GM18870 (cell line): ENCODE data around the gene BTN1A1.
"Not testable (repeated sequence)": the region's sequence is repeated elsewhere in the genome, so short reads cannot be mapped to it uniquely, and the experiment has no call there.

Experiments
- ATAC-seq: cut with Tn5 transposase; IDR thresholded peaks from one replicate; pipeline ENCODE4 v1.9.1; 2021; ENCODE audit warnings: moderate library complexity; ENCODE audit not compliant: unreplicated experiment

The BTN1A1 gene

DNA sequence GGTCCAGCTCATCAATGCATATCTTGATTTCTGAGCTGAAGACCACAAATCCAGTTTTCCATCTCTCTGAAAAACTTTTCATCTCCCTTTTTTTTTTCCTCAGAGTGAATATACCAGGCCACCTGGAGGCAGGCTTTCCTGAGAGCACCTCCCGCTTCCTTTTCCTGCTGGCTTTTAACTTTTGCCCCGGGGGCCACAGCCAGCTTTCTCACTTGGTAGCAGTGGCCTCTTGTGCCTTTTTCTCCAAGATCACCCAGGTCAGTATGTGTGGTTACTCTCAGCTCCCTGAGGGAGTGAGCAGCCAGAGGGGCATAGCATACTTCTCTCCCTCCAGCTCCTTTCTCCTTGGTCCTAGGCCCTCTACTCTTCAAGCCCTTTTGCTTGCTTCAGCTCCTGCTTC lies at the start of gene BTN1A1:
TSS of gene BTN1A1 (plus strand) at position 202 of the 400 bp plus-strand sequence. CDS start 984 bp downstream, outside the sequence.
- ATAC-seq: no peak

- no peak for ATAC-seq
Observed at GRCh38 chr6:26452631-26453235, 47.4 kb upstream of the BTN1A1 start.

GRCh38 chr6:26454631-26455030 lies 45.5 kb upstream of the BTN1A1 start:
- ATAC-seq: no peak

- ATAC-seq: no peak
Observed at GRCh38 chr6:26455357-26455970, 44.6 kb upstream of the BTN1A1 start.

DNA sequence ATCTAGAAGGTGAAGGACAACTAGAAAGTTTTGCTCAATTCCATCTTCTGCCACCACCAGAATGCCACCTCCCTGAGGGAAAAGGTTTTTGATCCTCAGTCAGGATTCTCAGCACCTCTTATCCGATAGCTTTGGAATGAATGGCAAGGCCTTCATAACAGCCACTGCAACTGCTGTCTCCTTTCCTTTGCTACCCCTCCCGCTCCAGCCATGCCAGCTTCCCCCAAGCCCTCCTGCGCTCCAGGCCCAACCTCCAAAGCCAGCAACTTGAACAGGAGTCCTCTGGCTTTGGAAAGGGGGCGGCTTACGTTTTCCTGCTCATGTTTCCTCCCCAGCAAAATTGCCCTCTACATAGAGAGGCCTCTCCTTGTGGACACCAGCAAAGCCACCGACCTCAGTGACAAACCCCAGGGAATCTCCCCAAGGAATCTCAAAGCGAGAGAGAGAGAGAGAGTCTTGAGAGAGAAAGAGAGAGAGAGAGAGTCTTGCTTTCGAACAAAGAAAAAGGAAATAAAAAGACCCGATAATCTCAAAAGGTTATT lies 42.8 kb upstream of the BTN1A1 start:
- no peak for ATAC-seq

DNA sequence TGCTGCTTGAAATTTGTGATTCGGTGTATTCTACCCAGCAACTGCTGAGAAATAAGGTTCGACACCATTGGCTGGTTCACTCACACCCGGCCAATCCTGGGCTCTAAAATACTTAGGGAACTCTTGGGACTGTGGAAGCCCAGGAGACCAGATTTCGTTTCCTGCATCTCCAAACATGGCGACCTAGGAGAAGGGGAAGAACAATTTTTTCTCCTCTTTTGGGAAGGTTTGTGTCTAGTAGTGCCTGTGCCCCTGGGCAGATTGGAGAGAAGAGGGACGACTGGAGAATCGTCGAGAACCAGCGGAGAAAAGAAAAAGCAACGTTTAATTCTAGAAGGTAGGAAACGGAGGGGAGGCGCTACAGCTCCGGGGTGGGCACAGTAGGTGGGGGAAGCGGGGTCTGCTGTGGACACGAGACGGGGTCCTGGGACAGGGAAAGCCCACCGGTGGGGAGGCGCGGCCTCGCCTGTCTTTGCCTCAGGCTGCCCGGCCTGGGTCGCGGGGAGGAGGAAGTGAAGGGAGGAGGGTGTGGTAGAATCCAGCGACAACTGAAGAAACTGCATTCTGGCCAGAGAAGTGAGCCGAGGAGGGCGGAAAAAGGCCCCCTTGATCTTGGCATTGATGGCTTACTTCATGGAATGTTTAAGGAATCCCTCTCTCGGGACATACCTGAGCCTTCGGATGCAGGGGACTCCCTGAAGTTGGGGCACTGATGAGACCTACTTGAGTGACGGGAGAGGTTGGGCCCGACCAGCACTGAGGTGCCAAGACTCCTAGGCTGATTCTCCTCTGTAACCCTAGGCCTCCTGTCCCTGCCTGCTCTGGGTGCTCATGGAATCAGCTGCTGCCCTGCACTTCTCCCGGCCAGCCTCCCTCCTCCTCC lies 42.1 kb upstream of the BTN1A1 start, which contains the start of gene BTN2A1:
TSS of gene BTN2A1 (plus strand) at position 150 of the 883 bp plus-strand sequence. CDS start at position 832, 682 bp downstream.
- ATAC-seq: peak; percentile 94

DNA sequence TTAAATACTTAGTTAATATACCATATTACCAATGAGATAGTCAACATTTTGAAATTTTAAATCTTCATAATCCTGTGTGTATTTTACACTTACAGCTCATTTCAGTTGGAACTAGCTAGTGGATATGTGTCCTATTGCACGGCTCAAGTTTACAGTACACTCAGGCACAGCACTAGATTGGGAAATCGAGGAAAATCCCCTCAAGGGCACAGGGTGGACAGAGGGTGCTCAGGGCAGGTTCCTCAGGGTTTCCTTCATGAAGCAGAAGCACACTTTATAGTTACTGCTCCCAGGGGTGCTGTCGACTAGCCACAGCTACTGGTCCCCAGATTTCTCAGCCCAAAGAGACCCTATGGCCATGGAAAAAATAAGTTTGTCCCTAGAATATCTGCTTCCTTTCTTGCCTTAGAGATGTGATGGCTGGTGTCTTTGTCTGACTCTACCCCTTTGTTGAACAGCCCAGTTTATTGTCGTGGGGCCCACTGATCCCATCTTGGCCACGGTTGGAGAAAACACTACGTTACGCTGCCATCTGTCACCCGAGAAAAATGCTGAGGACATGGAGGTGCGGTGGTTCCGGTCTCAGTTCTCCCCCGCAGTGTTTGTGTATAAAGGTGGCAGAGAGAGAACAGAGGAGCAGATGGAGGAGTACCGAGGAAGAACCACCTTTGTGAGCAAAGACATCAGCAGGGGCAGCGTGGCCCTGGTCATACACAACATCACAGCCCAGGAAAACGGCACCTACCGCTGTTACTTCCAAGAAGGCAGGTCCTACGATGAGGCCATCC lies 40.9 kb upstream of the BTN1A1 start:
- no peak for ATAC-seq

- ATAC-seq: not testable (repeated sequence)
Observed at GRCh38 chr6:26461353-26461752, 38.8 kb upstream of the BTN1A1 start.

DNA sequence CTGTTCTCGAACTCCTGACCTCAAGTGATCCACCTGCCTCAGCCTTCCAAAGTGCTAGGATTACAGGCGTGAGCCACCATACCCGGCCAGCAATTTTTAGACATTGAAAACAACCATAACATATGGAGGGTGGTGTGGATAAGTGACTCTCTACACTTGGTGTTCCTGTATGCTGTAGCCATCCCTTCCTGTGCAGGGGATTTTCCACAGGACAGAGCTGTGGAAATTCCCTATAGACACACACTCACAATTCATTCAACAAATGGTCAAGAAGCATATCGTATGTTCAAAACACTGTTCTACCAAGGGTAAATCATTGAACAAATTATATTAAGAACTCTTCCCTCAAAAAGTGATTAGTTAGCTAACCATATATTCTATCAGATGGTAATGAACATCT lies 36.1 kb upstream of the BTN1A1 start:
- ATAC-seq: no peak

GRCh38 chr6:26464416-26465131 lies 35.5 kb upstream of the BTN1A1 start:
- no peak for ATAC-seq

- ATAC-seq: no peak
Observed at GRCh38 chr6:26465776-26466175, 34.3 kb upstream of the BTN1A1 start.

DNA sequence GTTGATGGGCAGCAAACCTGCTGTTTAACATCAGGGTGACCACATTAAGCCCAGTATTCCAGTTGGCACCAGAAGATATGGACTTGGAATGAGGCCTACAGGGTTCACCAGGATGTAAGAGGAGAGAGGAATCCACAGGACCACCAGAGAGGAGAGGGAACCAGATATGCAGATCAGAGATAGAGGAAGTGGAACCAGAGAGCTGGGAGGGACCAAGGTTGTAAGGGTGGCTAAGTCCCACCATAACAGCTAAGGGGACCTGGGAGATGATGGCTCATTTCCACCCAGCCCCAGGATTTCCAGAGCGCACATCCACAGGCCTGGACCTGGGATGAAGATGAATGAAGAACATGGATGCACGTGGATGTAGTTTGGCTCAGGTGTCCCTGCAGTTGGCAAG lies 31.3 kb upstream of the BTN1A1 start:
- no peak for ATAC-seq

DNA sequence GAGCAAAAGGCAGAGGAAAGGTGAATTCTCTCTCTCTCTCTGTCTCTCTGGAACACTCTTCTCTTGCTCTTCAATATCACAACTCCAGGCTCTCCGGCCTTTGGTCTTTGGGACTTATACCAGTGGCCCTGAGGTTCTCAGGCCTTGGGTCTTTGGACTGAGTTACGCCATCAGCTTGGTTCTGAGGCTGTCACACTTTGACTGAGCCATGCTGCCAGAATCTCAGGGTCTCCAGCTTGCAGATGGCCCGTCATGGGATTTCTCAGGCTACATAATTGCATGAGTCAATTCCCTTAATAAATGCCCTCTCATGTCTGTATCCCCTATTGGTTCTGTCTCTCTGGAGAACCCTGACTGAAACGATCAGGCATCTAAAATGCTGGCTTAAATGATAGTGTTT lies 29.5 kb upstream of the BTN1A1 start:
- no peak for ATAC-seq

GRCh38 chr6:26471970-26472369 lies 28.1 kb upstream of the BTN1A1 start:
- ATAC-seq: no peak

- no peak for ATAC-seq
Observed at GRCh38 chr6:26472549-26473290, 27.4 kb upstream of the BTN1A1 start.

- no peak for ATAC-seq
Observed at GRCh38 chr6:26473429-26473757, 26.7 kb upstream of the BTN1A1 start.

GRCh38 chr6:26473758-26474438 lies 26.2 kb upstream of the BTN1A1 start:
- ATAC-seq: peak; percentile 89

DNA sequence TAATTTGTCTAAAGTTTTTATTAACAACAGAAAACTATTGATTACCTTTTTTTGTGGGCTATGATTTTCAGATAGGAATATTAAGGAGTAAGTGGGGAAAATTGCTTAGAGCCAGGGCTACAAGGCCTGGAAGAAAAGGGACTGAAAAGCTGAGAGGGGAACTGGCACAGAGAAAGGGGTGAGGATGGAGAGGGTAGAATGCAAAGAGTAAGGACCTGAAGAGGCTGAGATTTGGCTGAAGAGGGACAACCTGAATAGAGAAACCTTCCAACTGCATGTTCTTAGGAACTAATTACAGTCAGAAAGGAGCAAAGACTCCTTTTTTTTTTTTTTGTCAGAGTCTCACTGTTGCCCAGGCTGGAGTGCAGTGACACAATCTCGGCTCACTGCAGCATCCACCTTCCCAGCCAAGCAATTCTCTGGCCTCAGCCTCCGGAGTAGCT lies 25.6 kb upstream of the BTN1A1 start:
- ATAC-seq: no peak
